HG02943 (cell line): ENCODE results near the gene ANO5.
"Not testable (repeated sequence)": the region's sequence is repeated elsewhere in the genome, so short reads cannot be mapped to it uniquely, and the experiment has no call there.

Experiments
- ATAC-seq: cut with Tn5 transposase; IDR thresholded peaks from one replicate; pipeline ENCODE4 v1.9.1; 2021; ENCODE audit warnings: mild to moderate bottlenecking, low read depth, moderate library complexity; ENCODE audit not compliant: unreplicated experiment

The ANO5 gene

GRCh38 chr11:22199243-22199642 is 6.4 kb downstream of the ANO5 start:
- ATAC-seq = no peak

GRCh38 chr11:22203281-22203680 is 10.4 kb downstream of the ANO5 start:
- ATAC-seq = no peak

DNA sequence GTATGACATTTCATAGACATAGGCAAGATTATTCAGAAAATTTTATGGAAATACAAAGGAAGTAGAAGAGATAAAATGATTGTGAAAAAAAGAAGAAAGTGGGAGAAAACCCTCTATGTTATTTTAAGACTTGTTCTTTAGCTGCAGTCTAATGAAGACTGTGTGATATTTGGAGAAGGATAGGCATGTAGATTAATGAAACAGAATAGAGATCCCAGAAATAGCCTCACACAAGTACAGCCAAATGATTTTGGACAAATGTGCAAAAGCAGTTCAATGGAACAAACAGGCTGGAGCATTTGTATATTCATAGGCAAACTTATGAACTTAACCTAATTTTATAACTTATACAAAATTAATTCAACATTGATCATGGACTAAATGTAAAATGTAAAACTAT is 14.3 kb downstream of the ANO5 start:
- ATAC-seq = no peak

DNA sequence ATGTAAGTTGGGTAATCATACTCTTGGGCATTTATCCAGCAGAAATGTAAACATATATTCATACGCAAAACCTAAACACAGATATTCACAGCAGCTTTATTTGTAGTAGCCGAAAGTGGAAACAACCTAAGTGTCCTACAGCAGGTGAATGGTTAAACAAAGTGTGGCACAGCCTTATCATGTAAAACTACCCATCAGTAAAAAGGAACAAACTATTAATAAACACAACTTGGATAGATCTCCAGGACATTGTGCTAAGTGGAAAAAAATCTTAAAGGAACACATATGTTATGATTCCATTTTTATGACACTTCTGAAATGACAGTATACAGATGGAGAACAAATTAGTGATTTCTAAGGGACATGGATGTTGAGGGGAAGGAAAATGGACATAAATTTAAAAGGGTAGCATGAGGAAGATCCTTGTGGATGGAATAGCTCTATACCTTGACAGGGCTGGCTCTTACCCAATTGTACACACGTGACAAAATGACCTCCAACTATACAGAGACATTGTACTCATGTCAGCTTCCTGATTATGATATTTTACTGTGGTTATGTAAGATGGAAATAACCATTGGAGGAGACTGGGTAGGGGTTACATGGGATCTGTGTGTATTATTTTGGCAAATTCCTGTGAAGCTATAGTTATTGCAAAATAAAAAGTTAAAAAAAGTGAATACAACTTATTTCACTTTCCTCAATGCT is 15.4 kb downstream of the ANO5 start:
- no peak for ATAC-seq

GRCh38 chr11:22216940-22217339 is 24.1 kb downstream of the ANO5 start:
- ATAC-seq = no peak

GRCh38 chr11:22221143-22221542 is 28.3 kb downstream of the ANO5 start:
- ATAC-seq = no peak

GRCh38 chr11:22225190-22225589 is 32.3 kb downstream of the ANO5 start:
- no peak for ATAC-seq

DNA sequence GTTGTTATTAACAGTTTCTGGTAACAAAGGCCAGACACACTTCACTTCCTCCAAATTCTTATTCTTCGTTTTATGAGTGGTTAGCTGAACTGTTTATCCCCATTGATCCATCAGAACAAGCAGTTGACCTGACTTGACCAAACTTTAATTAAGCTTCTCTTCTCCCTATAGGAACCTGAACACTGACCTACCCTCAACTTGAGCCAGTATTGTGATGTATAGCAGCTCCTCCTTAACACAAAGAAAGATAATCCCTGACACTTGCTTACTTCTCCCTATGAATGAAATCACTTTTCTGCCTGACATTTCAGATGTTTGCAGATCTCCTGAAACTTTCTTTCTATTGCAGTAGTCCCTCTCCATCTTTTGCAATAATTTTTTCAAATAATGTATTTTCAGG is 41.9 kb downstream of the ANO5 start:
- ATAC-seq = no peak

- ATAC-seq = no peak
Observed at GRCh38 chr11:22244986-22245592, 52.2 kb downstream of the ANO5 start.

DNA sequence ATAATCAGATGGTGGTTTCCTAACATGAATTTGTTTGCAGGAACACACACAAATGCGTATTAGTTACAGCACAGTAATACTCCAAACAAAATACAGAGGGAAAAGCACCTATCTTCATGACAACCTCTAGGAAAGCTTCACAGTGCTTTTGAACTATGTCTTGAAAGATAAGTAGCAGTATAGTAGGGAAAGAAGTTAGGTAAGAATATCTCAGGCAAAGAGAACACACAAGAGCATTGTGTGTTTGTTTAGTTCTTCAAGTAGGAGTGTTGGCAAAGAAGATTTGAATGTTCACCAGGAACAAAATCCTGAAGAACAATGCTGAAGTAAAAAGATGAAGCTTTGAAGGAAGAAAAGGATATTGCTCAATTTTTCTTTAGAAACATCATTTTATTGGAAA is 54.1 kb downstream of the ANO5 start:
- ATAC-seq = no peak

DNA sequence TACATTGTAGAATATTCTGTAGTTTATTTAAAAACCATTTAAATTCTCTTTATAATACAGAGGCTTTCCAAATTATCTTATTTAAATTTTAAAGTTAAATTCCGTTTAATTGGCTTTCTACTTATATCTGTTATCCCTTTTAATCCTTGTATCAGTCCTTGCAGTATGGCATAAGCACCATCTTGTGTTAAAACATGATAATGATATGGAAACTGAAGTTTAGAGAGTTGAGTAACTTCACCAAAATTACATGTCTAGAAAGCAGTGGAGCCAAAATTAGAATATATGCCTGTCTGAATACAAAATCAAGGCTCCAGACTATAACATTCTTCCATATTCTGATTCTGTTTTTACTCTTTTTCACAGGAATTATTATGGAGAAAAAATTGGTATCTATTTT is 57.0 kb downstream of the ANO5 start:
- ATAC-seq = no peak

GRCh38 chr11:22256876-22257275 is 64.0 kb downstream of the ANO5 start:
- ATAC-seq = no peak

GRCh38 chr11:22263613-22264012 is 70.7 kb downstream of the ANO5 start:
- ATAC-seq = no peak

DNA sequence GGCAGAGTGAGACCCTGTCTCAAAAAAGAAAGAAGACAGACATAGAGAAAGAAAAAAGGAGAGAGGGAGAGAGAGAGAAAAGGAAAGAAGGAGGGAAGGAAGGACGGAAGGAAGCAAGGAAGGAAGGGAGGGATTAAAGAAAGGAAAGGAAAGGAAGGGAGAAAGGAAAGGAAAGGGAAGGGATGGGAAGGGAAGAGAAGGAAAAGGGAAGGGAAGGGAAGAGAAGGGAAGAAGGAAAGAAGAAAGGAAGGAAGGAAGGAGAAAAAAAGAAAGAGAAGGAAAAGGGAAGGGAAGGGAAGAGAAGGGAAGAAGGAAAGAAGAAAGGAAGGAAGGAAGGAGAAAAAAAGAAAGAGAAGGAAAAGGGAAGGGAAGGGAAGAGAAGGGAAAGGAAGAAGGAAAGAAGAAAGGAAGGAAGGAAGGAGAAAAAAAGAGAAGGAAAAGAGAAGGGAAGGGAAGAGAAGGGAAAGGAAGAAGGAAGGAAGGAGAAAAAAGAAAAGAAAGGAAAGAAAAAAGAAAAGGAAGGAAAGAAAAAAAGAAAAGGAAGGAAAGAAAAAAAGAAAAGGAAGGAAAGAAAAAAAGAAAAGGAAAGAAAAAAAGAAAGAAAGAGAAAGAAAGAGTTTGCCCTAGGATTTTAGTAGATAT is 76.2 kb downstream of the ANO5 start:
- not testable (repeated sequence) for ATAC-seq

DNA sequence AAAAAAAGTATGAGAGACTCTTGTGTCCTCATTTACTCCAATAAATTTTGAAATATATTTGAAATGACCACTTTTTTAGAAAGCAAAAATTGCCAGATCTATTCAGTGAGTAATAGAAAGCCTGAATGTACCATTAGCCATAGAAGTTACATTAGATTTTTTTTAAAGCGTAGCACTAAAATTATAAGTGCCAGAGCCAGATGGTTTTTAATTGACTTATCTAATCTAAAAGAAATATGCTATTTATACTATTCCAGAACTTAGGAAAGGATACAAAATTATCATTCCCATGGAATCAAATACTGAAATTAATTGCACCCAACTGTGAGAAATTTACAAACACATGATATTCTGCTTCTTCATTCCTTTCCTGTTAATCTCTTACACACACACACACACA is 80.9 kb downstream of the ANO5 start:
- no peak for ATAC-seq

DNA sequence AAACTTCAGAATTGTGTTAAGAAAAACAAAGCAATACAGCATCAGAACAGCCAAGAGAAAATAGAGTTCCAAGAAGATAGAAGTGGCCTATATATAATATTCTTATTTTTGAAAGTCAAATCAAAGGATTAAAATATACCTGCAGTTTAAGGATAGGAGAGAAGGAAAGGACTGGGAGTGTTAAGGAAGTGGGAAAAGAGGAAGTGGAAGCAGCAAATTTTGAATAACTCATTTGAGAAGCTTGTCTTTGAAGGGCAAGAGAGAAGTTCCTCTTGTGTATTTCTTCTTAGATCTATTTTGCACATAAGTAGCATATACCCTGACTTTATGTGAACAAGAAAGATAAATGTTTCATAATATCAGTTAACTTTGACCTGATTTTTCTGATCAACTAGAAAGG is 82.7 kb downstream of the ANO5 start:
- ATAC-seq = no peak

DNA sequence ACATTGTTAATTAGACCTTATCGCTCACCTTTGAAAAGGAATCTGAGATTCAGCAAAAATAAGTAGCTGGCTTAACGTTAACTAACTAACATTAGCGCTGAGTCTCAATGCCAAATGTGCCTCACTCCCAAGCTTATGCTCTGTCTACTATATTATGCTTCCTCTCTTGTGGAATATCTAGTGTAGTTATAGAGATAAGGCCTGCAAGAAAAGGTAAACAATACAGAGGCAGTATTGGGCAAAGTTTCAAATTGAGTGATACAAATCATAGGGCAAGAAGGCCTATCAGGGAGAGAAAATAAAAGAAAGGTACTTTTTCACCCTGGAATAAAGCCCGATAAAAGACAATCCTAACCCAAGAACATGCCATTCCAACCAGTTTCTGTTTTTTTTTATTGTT is 83.7 kb downstream of the ANO5 start:
- no peak for ATAC-seq

- not testable (repeated sequence) for ATAC-seq
Observed at GRCh38 chr11:22284991-22285390, 92.1 kb downstream of the ANO5 start.

DNA sequence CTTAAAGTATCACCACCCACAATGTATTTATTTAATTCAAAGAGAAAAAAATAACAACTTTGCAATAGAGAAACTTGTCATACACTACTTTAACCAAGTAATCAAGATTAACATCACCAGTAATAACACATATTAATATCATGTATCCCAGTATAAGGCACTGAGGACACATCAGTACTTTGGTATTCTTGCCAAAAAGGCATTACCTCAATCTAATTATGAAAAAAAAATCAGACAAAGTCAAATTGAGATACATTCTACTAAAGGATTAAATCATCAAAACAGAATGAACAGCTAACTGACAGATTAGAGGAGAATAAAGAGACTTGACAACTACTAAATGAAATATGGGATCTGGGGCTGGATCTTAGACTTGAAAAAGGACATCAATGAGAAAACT is 109.5 kb downstream of the ANO5 start:
- no peak for ATAC-seq

DNA sequence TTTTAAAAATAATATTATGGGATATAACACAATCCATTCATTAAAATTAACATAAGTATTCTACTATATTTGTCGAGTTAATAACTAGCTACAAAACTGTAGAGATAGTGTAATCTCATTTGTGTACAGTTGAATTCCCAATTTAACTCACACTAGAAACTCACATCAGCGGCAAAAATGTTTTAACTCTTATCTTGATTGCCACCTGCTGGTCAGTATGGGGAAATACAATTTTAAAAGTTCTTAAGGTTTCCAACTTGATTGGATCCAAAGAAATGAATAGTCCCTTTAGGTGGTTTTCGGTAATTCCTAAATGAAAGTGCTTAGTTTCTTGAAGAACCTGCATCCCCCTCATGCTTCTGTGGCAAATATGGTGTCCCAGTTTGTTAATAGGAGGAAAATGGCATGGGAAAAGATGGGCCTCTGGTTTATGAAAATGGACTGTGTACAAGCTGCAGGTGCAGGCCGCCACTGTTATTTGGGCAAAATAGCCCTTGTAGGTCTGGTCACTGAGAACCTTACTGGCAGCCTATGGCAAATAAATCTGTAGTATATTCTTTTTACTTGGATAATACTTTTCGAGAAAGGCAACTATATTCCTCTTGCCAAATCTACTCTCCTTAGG is 111.6 kb downstream of the ANO5 start:
- ATAC-seq = no peak

DNA sequence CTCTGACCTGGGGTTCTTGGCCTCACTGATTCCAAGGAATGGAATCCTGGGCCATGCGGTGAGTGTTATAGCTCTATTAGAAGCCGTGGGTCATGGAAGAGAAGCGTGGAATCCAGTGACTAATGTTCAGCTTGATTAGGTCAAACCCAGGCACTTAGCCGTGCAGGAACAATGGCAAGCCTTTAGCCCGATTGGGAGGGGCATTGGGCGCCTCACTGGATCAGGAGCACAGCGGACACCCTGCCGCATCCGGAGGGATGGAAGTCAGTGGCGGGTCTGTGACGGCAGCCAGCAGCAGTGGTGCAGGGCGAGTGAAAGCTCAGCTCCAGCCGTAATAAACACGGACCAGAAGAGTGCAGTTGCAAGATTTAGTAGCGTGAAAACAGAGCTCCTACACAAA is 124.8 kb downstream of the ANO5 start:
- ATAC-seq = no peak

GRCh38 chr11:22331771-22332170 is 138.9 kb downstream of the ANO5 start:
- ATAC-seq = no peak
